GM21526 (cell line): Measurements from ENCODE around the gene FAM50B.

ENCODE experiments used
- ATAC-seq: cut with Tn5 transposase; IDR thresholded peaks from one replicate; pipeline ENCODE4 v1.9.1; 2021; ENCODE audit warnings: moderate library complexity; ENCODE audit not compliant: unreplicated experiment, low FRiP score

FAM50B gene

DNA sequence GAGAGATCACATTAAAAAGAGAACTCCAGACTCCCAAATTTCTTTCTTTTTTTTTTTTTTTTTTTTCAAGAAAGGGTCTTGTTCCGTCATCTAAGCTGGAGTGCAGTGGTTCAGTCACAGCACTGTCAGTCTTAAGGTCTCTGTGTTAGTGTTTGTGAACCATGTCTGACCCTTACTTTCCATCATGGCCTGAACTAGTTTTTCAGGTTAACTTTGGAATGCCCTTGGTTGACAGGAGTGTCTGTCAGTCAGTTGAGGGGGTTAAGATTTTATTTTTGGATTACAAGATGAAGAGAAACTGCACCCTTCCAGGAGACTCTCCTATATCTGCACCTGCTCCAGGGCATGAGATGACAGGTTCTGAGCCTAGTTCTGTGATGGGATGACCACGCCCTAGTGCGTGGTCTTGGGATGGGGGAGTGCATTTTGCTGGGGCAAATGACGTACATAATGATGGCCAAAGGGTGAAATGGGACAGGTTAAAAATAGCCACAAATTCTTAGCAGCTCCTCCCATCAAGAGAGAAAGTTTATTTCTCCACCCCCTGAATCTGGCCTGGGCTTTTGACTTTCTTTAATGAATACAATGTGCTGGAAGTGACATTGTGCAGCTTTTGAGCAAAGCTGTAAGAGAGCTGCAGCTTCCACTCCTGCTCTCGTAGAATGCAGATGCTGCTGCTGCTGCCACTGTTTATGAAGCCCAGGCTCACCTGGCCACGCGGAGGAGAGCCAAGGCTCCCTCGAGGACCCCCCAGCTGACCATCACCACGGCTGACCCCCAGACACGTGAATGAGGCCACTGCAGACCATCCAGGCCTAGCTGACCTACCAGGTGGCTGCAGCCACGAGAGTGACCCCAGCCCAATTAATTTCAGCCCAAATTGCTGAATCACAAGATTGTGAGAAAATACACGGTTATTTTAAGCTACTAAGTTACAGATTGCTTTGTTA lies 29.7 kb upstream of the FAM50B start:
- no peak for ATAC-seq

DNA sequence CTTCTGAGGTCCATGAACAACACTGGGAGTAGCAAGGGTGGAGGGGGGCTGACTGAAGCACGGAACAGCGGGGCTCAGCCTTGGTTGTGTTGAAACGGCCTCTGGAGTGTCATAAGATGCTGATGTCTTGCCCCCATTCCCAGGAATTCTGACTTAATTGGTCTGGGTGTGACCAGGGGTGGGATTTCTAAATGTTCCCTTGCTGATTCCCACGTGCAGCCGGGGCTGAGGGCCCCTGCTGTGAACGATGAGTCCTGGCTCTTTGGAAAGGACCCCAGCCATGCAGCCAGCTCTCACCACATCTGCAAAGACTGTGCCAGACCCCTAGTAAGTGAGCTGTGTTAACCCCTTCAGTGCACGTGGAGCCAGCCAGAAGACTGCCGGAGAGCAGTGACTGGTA lies 28.6 kb upstream of the FAM50B start:
- no peak for ATAC-seq

DNA sequence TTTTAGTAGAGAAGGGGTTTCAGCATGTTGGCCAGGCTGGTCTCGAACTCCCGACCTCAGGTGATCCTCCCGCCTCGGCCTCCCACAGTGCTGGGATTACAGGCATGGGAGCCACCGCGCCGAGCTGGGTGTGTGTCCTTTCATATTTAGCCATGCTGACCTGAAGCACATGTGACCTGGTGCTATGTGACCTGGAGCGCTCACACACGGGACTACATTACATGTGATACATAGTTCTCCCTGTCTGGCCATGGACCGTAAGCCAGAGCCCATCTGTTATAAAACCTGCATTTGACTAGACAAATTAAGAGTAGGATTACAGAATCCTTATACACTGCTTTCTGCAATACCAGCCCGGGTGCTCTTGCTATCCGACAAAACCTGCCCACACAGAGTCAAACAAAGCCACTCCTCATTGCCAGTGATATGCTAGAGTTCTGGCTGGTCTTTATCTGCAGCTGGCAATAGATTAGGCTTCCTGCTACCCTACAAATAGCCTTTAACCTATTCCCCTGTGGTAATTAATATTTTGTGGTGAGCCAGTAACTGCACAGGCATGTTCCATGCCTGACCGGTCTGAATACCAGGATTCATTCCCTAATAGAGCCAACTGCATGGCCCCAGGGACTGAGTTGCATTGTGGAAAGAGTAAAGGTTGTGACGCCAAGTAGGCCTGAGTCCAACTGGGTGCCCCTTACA lies 26.3 kb upstream of the FAM50B start:
- no peak for ATAC-seq

DNA sequence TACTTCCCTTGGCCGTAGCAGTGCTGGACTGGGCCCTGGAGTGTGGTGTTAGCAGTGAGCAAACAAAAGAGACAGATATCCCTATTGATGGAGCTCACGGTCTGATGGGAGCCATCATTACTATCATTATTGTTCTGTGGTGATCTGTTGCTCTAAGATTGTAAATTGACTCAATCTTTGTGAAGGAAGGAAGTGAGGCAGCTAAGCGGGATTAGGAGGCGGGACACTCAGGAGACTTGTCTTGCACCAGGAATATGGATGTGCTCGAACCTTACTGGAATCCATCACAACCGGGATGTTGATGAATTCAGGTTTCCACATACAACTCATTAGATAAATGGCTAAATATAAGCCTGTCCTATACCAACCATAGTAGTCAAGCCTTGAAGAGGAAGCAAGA lies 25.5 kb upstream of the FAM50B start:
- no peak for ATAC-seq

DNA sequence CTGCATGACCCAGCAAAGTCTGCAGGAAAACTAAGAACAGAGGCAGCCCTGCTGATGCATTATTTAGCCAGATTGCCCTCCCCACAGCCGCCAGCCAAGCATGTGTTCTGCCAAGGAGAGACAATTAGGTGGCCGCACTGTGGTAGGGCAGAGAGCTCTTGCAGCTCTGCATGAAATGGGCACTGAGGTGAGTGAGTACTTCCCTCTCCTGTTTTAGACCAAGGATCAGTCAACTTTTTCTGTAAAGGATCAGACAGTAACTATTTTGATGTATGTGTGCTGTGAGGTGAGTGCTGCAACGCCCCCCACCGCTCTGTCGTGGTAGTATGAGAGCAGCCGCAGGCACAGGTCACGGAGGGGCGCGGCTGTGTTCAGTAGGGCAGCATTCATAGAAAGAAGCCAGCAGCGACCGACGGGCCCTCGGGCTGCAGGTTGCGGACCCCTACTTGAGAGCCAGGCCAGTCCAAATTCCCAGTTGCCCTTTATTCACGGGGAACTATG lies 23.8 kb upstream of the FAM50B start:
- no peak for ATAC-seq

DNA sequence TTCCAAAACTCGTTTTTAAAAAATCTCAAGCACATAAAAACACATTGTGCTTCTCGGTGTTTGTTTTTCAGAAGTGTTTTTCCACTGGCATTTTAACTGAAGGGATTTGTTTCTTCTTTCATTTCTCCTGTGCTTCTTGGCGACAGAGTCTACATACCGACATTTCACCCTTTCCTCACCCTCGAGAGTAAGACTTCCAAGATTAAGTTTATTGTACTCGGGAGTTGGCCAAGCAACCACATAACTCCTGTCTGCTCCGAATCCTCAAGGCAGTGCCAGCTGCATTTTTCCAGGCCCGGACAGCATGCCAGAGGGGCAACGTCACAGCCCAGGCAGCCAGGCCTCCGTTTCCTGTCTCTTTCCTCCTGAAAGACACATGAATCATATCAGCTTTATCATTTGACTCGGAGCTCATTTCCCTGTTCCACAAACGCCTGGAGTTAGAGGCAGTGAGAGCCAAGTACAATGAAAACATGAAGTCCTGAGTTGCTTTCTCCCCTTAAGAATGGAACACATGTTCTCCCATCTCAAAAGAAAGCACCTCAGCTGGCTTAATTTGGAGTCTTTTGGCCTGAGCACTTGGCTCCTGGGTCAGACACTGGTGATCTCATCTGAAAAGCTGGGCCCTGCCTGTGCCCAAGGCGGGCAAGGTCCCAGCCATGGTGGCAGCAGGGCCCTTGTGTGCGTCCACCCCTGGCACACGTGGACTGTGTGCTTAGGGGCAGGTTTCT lies 23.2 kb upstream of the FAM50B start:
- ATAC-seq, result no peak

DNA sequence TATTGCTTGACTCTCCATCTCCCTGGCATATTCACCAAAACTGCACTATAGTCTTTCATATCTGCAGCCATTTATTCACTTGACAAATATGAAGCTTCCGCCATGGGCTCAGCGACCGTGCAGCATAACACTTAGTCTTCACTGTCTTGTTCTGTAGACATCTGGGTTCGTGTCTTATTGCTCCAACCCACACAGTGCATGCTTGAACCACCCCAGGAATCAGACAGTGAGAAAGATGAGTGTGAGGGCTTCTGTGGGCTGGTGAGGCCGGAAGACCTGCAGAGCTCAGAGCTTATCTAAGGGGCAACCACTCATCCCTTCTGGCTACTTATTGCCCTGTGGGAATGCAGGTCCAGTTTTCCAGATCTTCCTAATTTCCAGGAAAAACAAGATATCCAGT lies 19.9 kb upstream of the FAM50B start:
- no peak for ATAC-seq

DNA sequence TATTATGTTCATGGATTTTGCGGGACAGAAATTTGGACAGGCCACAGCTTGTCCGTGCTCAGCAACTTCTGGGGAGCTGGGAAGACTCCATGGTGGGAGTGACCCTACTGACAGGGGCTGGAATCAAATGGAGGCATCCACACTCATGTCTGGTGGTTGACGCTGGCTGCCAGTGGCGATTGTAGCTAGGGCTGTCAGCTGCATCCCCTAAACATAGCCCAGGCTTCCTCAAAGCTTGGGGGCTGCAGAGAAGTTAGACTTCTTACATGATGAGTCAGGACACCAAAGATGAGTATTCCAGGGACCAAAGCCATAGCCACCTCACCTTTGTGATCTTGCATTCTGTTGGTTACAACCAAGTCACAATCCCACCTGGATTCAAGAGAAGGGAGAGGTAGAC lies 18.4 kb upstream of the FAM50B start:
- ATAC-seq, result no peak

DNA sequence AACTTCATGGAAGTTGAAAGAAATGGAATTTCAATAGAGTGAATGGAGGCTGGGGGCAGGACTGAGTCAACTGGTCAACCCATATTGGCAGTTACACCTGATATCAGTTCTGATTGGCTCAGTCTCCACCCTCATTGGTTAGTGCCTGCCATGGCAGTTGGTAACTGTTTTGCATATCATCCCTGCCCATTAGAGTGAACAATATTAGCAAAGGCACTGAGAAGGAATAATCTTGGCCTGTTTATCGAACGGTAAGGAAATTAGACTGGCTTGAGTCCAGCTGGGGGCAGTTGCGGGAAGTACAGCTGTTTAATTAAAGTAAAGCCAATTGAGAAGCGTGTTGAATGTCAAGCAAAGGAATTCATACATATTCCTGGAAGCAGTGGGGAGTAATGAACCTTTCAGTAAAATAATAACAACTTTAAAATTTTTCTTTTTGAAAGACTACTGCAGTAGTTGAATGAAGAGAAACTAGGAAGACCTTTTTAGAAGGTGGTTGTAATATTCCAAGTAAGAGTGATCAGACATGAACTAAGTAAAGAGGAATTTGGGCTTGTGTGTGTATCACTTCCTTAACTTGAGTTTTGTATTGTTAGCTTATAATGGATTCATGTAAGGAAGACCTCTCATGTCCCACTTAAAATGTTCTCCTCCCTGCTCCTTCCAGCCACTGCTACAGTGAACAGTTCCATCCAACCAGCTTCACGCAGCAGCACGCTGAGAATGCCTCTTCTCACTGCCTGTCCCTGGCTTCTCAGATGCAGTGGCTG lies 17.2 kb upstream of the FAM50B start:
- no peak for ATAC-seq

DNA sequence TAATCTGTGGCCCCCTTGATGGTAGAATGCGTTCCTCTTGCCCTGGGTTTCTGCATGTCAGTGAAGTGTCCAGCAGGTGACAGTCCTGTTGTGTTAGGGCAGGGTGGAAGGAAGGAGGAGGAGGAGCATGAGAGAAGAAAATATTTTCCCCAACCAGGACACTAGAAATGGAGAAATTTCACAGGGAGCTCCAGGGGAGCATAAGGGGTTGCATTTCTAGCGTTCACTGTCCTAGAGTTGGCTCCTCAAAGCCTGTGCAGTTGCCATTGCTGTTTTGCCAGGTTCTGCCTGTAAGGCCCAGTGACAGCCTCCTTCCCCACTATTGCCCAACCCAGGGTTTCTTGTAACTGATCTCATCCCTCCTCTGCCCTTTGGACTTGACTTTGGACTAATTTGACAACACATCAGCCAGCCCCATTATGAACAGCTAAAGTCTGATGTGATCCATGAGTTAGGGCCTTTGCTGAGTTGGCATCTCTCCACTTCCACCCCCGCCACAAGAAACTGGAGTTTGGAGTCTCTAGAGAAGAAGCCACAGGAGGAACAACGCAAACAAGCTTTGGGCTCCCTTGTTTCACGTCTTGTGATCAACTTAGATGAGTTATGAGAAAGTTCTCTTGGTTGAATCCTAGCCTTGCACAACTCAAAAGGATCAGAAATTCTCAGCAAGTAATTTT lies 14.0 kb upstream of the FAM50B start:
- ATAC-seq, result no peak

DNA sequence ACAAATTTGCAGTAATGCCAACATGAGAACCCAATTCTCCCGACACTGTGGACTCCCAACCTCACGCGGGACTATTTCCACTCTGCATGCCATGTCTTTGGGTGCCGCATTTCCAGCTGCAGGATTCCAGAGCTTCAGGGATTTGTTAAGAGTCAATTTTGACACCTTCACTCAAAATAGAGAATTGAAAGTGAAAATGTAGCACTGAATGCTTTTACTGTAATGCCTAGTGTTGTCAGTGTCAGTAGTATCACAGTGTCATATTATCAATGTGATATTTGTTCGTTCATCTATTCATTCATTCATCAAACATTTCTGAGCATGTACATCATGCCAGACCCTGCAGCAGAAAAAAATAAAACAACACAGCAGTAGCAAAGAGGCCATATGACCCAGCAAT lies 13.4 kb upstream of the FAM50B start:
- ATAC-seq, result no peak

DNA sequence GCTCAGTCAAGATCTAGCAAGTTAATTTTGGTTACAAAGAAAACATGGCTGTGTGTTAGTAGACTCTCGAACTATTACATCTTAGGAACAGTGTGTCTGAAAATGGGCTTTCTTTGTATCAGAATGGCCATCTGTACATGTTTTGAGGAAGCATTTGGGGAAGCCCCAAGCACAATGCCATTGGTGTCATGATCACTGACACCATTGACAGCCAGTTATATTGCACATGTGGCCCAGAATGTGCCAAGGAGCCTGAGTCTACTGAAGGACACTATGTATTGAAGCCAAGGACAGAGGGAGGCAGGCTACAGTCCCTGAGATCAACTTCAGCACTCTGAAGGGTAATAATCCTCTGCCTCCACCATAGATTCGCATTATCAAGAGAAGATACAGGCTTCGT lies 12.6 kb upstream of the FAM50B start:
- ATAC-seq, result no peak

DNA sequence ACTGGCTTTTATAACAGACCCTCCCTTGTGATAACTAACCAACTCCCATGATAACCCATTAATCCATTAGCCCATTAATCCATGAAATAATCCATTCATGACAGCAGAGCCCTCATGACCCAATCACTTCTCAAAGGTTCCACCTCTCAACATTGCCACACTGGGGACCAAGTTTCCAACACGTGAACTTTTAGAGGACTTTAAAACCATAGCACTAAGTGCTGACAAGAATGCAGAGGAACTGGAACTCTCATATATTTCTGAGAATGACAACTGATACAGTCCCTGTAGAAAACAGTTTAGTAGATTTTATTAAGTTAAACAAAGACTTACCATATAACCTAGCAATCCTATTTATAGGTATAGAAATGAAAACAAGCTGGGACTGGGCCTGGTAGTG lies 11.4 kb upstream of the FAM50B start:
- ATAC-seq, result no peak

DNA sequence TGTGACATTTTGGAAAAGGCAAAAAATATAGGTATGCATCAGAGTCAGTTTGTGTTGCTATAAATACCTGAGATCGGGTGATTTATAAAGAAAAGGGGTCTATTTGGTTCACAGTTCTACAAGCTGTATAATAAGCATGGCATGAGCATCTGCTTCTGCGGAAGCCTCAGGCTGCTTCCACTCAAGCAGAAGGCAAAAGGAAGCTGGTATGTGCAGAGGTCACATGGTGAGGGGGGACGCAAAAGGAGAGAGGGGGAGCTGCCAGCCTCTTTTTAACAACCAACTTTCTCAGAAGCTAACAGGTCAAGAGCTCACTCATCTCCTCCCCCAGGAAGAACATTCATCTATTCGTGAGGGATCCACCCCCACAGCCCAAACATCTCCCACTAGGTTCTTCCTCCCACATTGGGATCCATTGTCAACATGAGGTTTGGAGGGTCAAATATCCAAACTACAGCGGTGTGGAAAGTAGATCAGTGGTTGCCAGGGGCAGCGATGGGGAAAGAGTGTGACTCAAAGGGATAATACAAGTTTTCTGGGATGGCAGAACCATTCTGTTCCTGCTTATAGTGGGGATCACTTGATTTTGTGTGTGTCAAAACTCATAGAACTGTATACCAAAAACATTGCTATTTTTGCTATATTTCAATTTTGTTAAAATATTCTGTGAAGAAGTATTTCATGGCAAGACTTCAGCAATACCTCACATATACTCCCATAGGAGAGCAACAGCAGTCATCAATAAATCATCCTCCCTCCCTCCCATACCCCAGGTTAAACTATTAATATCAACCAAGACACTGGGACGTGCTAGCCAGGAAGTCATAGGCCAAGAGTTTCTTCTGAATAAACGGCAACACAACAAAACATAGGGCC lies 9.9 kb upstream of the FAM50B start:
- ATAC-seq, result no peak

DNA sequence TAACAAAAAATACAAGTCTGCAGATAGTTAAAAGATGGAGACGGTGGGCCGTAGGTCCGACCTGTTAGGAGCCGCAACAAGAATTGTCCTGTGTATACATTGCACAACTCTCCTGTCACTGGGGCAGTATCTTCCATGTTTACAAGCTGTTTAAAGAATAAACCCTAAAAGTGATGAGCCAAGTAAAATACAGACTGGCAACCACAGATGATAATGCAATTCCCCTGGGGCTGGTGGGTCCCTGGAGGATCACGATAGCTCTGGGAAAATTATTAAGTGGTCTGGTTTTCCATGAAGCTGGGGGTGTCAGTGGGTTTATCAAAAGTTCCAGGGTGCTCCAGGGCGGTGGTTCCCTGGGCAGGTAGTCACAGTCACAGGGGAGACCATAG lies 8.1 kb upstream of the FAM50B start:
- ATAC-seq, result no peak

DNA sequence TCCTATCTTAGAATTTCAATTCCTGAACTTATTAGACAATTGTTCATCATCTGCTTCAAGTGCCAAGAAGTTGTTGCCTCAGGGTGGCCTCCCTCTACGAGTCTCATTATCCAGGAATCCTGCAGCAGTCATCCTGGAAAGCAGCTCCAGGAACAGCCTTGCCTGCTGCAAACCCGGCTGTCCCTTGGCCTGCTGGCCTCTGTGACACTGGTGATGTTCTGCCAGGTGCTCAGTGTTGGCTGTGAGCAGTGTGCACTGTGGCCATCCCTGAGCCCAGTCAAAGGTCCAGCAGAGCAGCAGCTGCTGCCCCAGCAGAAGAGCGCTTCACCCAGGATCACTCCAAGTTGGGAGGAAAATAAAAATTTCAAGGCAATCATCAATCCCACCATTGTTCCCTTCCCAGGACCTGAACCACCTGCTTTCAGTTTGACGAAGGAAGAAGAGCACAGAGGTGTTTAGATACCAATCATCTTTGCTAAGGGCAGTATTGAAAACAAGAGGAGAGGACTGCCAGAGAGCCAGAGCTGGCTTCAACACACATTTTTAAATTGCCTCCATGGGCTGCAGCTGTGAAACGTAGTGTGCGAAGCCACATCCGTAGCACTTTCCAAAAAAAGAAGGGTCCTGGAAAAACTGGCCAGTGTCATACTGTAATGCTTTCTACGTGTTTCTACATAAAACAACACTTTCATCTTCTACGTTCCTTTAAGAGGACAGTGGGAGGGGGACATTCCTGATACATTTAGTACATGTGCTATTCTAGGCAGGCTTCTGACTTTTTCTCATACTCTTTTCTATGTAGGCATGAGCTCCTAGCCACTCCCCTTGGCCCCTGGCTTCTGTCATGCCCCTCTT lies 7.2 kb upstream of the FAM50B start:
- ATAC-seq, result no peak

DNA sequence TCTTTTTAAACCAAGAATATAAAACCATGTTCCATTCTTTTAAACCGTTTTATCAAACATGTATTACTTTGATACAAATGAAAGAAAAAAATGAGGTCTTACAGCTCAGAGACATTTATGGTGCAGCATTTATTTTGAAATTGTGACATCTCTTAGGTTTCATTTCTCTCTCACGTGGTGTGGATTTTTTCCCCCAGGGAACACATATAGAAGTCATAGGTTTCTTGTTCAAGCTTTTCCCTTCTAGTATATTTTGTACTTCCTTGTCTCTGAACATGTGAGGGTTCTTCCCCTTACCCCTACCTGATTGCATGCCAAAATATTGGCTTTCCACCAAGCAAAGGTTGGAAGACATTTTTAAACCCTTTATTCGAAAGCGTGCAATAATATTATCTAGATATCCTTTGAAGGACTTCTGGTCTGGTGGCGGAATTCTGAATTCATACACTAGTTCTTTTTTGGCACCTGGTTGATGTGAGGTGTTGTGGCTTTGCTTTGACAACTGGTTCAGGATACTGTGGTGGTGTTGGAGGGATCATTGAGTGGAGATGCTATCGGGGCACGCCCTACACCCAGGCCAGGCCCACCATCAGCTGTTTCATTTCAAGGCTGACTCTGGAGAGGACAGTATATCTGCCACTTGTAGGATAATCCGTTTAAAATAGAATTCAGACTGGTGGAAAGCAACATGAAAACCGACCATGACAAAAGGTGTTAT lies 5.6 kb upstream of the FAM50B start:
- no peak for ATAC-seq
